HepG2 (cell line): ENCODE results near the gene ASH1L. TPM values are rescaled to one million over a fixed set of nuclear protein-coding genes. Genes with fewer than 3 reads are reported as not detected.

Source experiments
- ATF1 ChIP-seq: IDR thresholded peaks from 2 replicates; pipeline ENCODE4 v1.6.1; 2016; ENCODE audit warnings: mild to moderate bottlenecking, control low read depth
- CTCF ChIP-seq: sonication (generic); formaldehyde crosslinking; IDR thresholded peaks from 2 replicates; pipeline ENCODE4 v1.5.0; 2020; ENCODE audit warnings: mild to moderate bottlenecking, missing genetic modification reagents, moderate library complexity
- FOXP1 ChIP-seq, 2 experiments: fragments of 450-650 bp in 1 of 2; IDR thresholded peaks; 2 replicates each; pipeline ENCODE4 v1.6.1; 2017 to 2018; ENCODE audit warnings: antibody characterized with exemption in 1 of 2
- HES4 ChIP-seq: sonication (generic); formaldehyde crosslinking; IDR thresholded peaks from 2 replicates; pipeline ENCODE4 v1.9.0; 2021; ENCODE audit warnings: mild to moderate bottlenecking, missing genetic modification reagents, borderline replicate concordance
- MEIS2 ChIP-seq: sonication (generic); formaldehyde crosslinking; IDR thresholded peaks from 2 replicates; pipeline ENCODE4 v1.9.0; 2021; ENCODE audit warnings: mild to moderate bottlenecking, missing genetic modification reagents
- NFE2L2 ChIP-seq: fragments of 150-350 bp; IDR thresholded peaks from 2 replicates; pipeline ENCODE4 v1.6.1; 2014; ENCODE audit warnings: low read length
- POLR2A ChIP-seq, 2 experiments: IDR thresholded peaks; 2 replicates each; pipeline ENCODE4 v1.6.1; 2011; ENCODE audit warnings: low read depth in 2 of 2, low read length in 2 of 2, mild to moderate bottlenecking in 1 of 2, moderate library complexity in 1 of 2; ENCODE audit not compliant: insufficient read depth in 1 of 2
- SIN3A ChIP-seq: IDR thresholded peaks from 2 replicates; pipeline ENCODE4 v1.6.1; 2011; ENCODE audit warnings: low read depth, mild to moderate bottlenecking, control low read depth, low read length, borderline replicate concordance
- TOPORS ChIP-seq: sonication (generic); formaldehyde crosslinking; IDR thresholded peaks from 2 replicates; pipeline ENCODE4 v1.8.0; 2023; ENCODE audit warnings: mild to moderate bottlenecking, missing genetic modification reagents
- ZFP41 ChIP-seq: sonication (generic); formaldehyde crosslinking; IDR thresholded peaks from 2 replicates; pipeline ENCODE4 v1.4.0; 2020; ENCODE audit warnings: mild to moderate bottlenecking, missing genetic modification reagents, borderline replicate concordance
- ZNF3 ChIP-seq: IDR thresholded peaks from 2 replicates; pipeline ENCODE4 v1.7.0; 2017; ENCODE audit warnings: inconsistent platforms
- ZNF550 ChIP-seq: sonication (generic); formaldehyde crosslinking; IDR thresholded peaks from 2 replicates; pipeline ENCODE4 v1.4.0; 2020; ENCODE audit warnings: mild to moderate bottlenecking, missing genetic modification reagents, borderline replicate concordance
- ZNF557 ChIP-seq: sonication (generic); formaldehyde crosslinking; IDR thresholded peaks from 2 replicates; pipeline ENCODE4 v1.4.0; 2020; ENCODE audit warnings: missing genetic modification reagents
- ZNF710 ChIP-seq: sonication (generic); formaldehyde crosslinking; IDR thresholded peaks from 2 replicates; pipeline ENCODE4 v1.5.0; 2020; ENCODE audit warnings: mild to moderate bottlenecking, missing genetic modification reagents, borderline replicate concordance
- ZSCAN22 ChIP-seq: sonication (generic); formaldehyde crosslinking; IDR thresholded peaks from 2 replicates; pipeline ENCODE4 v1.4.0; 2020; ENCODE audit warnings: mild to moderate bottlenecking, missing genetic modification reagents
- polyA plus RNA-seq, 8 experiments: library from polyadenylated mRNA; depleted of rRNA in 3 of 8; stranded (reverse) in 7 of 8; unstranded in 1 of 8; fragments of >200 nt; fragmentation: Illumina TruSeq in 4 of 8; extraction: Trizol in 4 of 8; gene quantifications; 2 replicates each; pipeline versions ENCODE4 v1.2.1 to v1.2.3, GENCODE V29; 2011 to 2016; ENCODE audit warnings: low read depth in 4 of 8, missing spikeins in 1 of 8, mixed read lengths in 1 of 8; ENCODE audit not compliant: insufficient read depth in 1 of 8
- total RNA-seq, 5 experiments: library from RNA; depleted of rRNA; stranded (reverse); fragments of >200 nt; fragmentation: Illumina TruSeq; extraction: Trizol; gene quantifications; 2 replicates each; pipeline ENCODE4 v1.2.3, GENCODE V29; 2016; ENCODE audit warnings: low read depth in 1 of 5
- TF ChIP-seq, protein P1 (sequence below): sonication (generic); formaldehyde crosslinking; IDR thresholded peaks from 2 replicates; pipeline ENCODE4 v1.8.0; 2022; ENCODE audit warnings: mild to moderate bottlenecking, missing genetic modification reagents, borderline replicate concordance
- TF ChIP-seq, protein P2 (sequence below): sonication (generic); formaldehyde crosslinking; IDR thresholded peaks from 2 replicates; pipeline ENCODE4 v1.4.0; 2020; ENCODE audit warnings: mild to moderate bottlenecking, missing genetic modification reagents
- TF ChIP-seq, protein P3 (sequence below): sonication (generic); formaldehyde crosslinking; conservative IDR thresholded peaks from 2 replicates; pipeline ENCODE4 v1.5.0; 2020; ENCODE audit warnings: missing genetic modification reagents

Gene ASH1L
- total and polyA plus RNA-seq, 2 of the 13 experiments (the other 11 are each of a cell fraction or from before 2014, with no cell fraction given) = 10.2 to 15.3 TPM

DNA sequence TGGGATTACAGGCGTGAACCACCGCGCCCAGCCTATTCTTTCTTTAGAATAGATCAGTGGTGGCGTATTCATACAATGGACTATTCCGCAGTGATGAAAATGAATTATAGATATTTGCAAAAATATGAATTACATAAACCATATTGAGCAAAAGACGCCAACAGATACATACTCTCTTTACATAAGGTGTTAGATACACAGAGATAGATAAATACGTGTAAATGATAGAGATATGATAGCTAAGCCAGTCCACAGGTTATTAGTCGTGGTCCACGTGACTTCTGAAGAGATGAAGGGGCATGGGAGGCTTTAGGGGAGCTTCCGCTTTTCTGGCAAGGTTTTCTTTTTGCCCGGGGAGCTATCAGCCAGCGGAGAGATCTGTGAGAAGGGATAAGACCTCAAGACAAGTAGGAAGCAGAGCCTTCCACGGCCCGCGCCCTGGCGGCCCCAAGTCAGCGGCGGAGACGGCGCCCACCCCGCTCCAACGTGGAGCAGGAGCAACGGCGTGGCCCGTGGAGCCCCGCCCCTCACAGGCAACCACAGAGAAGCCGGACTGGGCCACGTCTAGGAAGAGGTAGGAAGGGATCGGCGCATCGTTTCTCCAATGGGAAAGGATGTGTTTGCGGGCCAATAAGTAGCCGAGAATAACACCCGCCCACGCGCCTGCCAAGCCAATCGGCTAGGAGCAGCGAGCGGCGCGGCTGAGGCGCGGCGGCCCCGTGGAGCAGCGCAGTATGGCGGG, 47.1 kb upstream of the ASH1L start, which contains the start of gene MSTO1 (continued):
- TF ChIP-seq CTCF (CRISPR knock-in tag) (no peak), ZNF3 (no peak), ATF1 (no peak), NFE2L2 (no peak), MEIS2 (CRISPR knock-in tag) (0 out of 2 replicates have a peak, but pooled peaks have one; percentile 44), HES4 (no peak), ZNF550 (CRISPR knock-in tag) (no peak), TOPORS (CRISPR knock-in tag) (no peak), ZFP41 (CRISPR knock-in tag) (no peak), SIN3A (peak; percentile 83; the same call in 1 of the 2 replicates), ZNF557 (CRISPR knock-in tag) (no peak), POLR2A (IDR thresholded peaks at IDR 0.05; ENCODE audit: insufficient read depth in 1 of 2, low read depth in 2 of 2, low read length in 2 of 2) (peak; percentile 75 to 88), ZSCAN22 (CRISPR knock-in tag) (no peak), FOXP1 (IDR thresholded peaks at IDR 0.05) (no peak), FOXP1 (CRISPR knock-in tag; IDR thresholded peaks at IDR 0.05) (no peak), ZNF710 (CRISPR knock-in tag) (no peak)
- TF ChIP-seq, protein P1, sequence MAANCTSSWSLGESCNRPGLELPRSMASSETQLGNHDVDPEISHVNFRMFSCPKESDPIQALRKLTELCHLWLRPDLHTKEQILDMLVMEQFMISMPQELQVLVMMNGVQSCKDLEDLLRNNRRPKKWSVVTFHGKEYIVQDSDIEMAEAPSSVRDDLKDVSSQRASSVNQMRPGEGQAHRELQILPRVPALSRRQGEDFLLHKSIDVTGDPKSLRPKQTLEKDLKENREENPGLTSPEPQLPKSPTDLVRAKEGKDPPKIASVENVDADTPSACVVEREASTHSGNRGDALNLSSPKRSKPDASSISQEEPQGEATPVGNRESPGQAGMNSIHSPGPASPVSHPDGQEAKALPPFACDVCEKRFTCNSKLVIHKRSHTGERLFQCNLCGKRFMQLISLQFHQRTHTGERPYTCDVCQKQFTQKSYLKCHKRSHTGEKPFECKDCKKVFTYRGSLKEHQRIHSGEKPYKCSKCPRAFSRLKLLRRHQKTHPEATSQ (CRISPR knock-in tag) = no peak
- TF ChIP-seq, protein P2, sequence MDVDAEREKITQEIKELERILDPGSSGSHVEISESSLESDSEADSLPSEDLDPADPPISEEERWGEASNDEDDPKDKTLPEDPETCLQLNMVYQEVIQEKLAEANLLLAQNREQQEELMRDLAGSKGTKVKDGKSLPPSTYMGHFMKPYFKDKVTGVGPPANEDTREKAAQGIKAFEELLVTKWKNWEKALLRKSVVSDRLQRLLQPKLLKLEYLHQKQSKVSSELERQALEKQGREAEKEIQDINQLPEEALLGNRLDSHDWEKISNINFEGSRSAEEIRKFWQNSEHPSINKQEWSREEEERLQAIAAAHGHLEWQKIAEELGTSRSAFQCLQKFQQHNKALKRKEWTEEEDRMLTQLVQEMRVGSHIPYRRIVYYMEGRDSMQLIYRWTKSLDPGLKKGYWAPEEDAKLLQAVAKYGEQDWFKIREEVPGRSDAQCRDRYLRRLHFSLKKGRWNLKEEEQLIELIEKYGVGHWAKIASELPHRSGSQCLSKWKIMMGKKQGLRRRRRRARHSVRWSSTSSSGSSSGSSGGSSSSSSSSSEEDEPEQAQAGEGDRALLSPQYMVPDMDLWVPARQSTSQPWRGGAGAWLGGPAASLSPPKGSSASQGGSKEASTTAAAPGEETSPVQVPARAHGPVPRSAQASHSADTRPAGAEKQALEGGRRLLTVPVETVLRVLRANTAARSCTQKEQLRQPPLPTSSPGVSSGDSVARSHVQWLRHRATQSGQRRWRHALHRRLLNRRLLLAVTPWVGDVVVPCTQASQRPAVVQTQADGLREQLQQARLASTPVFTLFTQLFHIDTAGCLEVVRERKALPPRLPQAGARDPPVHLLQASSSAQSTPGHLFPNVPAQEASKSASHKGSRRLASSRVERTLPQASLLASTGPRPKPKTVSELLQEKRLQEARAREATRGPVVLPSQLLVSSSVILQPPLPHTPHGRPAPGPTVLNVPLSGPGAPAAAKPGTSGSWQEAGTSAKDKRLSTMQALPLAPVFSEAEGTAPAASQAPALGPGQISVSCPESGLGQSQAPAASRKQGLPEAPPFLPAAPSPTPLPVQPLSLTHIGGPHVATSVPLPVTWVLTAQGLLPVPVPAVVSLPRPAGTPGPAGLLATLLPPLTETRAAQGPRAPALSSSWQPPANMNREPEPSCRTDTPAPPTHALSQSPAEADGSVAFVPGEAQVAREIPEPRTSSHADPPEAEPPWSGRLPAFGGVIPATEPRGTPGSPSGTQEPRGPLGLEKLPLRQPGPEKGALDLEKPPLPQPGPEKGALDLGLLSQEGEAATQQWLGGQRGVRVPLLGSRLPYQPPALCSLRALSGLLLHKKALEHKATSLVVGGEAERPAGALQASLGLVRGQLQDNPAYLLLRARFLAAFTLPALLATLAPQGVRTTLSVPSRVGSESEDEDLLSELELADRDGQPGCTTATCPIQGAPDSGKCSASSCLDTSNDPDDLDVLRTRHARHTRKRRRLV (CRISPR knock-in tag) = no peak
- TF ChIP-seq, protein P3, sequence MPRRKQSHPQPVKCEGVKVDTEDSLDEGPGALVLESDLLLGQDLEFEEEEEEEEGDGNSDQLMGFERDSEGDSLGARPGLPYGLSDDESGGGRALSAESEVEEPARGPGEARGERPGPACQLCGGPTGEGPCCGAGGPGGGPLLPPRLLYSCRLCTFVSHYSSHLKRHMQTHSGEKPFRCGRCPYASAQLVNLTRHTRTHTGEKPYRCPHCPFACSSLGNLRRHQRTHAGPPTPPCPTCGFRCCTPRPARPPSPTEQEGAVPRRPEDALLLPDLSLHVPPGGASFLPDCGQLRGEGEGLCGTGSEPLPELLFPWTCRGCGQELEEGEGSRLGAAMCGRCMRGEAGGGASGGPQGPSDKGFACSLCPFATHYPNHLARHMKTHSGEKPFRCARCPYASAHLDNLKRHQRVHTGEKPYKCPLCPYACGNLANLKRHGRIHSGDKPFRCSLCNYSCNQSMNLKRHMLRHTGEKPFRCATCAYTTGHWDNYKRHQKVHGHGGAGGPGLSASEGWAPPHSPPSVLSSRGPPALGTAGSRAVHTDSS (CRISPR knock-in tag) = no peak
